Epithelial cell of proximal tubule (primary cell): Measurements from ENCODE around the gene OTOS. TPM values are rescaled to one million over a fixed set of nuclear protein-coding genes. Genes with fewer than 3 reads are reported as not detected.
A peak's percentile ranks its signal among the peaks of the same experiment; 100 is the strongest.

Source experiments
- DNase-seq: peaks from one replicate; pipeline ENCODE4 v3.0.0-alpha.2; 2011; ENCODE audit warnings: low read depth
- H3K4me3 ChIP-seq: 2 replicates; pipeline ENCODE4 v1.5.1; 2011; ENCODE audit warnings: low read depth, mild to moderate bottlenecking, low read length
- total RNA-seq: library from RNA; depleted of rRNA; stranded (reverse); fragments of >200 nt; gene quantifications from 2 replicates; pipeline ENCODE4 v1.2.3, GENCODE V29; 2015
- TF ChIP-seq, protein P1 (sequence below): conservative IDR thresholded peaks from 2 replicates; pipeline ENCODE4 v1.5.1; 2012; ENCODE audit warnings: low read depth, mild to moderate bottlenecking, low read length

The OTOS gene
- total RNA-seq, 1 donor from 2014 or later = not detected

DNA sequence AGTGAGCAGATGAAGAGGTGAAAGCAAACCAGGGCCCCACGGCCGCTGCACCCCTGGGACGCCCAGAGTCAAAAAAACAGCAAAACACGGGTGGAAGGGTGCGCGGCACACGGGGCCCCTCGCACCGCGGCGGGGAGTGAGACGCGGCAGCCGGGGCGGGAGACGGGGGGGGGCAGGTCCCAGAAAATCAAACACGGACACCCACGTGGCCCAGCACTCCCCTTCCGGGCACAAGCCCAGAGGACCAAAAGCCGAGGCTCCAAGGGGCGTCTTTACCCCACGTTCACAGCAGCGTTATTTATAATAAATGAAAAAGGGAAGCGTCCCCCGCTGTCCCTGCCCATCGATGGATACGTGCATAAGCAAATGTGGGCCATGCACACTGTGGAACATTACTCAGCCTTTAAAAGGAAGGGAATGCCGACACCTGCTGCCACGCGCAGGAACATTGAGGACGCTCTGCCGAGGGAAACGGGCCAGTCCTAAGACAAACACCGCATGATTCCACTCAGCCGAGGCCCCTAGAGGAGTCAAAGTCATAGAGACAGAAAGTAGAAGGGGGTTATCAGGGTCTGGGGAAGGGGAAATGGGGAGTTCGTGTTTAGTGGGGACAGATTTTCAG lies 3.7 kb downstream of the OTOS start:
- TF ChIP-seq, protein P1, sequence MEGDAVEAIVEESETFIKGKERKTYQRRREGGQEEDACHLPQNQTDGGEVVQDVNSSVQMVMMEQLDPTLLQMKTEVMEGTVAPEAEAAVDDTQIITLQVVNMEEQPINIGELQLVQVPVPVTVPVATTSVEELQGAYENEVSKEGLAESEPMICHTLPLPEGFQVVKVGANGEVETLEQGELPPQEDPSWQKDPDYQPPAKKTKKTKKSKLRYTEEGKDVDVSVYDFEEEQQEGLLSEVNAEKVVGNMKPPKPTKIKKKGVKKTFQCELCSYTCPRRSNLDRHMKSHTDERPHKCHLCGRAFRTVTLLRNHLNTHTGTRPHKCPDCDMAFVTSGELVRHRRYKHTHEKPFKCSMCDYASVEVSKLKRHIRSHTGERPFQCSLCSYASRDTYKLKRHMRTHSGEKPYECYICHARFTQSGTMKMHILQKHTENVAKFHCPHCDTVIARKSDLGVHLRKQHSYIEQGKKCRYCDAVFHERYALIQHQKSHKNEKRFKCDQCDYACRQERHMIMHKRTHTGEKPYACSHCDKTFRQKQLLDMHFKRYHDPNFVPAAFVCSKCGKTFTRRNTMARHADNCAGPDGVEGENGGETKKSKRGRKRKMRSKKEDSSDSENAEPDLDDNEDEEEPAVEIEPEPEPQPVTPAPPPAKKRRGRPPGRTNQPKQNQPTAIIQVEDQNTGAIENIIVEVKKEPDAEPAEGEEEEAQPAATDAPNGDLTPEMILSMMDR = no peak

DNA sequence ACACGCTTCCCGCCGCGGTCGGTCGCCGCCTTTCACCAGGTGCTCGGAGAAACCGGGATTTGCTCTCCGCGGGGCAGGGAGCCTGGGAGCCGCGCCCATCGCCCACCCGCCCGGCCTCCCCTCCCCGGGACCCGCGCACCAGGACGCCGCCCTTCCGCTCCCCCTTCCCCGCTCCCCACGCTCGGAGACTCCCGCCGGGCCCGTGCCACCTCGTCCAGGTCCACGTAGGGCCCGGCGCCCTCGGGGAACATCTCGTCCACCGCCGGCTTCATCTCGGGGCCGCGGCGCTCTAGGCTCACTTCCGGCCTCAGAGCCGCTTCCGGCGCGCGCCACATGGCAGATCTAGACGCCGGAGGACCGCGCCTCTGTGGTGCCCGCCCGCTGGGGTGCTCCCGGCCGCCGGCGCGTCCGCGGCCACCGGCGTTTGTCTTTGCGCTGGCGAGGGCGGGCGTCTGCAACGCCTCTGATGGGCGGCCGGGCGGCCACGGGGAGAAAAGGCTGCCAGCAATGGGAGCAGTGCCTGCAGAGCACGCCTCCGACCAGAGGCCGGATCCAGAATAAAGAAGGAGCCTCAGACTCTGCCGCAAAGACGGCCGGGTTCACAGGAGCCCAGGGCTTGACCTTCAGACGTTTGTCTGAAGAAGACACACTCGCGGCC lies 4.3 kb downstream of the OTOS start, which contains the start of gene COPS9:
TSS of gene COPS9 (minus strand) at position 293 of the 658 bp plus-strand sequence. CDS start at position 272, 21 bp downstream.
- DNase-seq = peak; percentile 7
- TF ChIP-seq, protein P1 = no peak
- H3K4me3 ChIP-seq = peak within 1 kb of the TSS; percentile 78

More for the DNA sequence above, 3.7 kb downstream of the OTOS start:
- peak overlapping the region; percentile 78 for H3K4me3 ChIP-seq
- DNase-seq = no peak

DNA sequence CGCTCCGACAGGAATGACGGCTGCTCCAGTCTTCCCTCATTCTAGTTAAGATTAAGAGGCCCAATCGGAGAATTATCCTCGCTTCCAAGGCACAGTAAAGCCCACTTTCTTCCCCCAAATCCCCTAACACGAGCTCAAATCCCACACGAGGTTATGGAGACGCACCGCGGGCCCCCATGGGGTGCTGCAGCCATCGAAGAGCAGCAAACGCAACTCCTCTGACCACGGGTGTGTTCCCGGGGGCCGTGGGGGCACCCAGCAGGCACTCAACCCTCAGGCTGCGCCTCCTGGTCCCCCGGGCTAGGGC lies 4.8 kb downstream of the OTOS start:
- TF ChIP-seq, protein P1 = no peak
- DNase-seq = no peak

DNA sequence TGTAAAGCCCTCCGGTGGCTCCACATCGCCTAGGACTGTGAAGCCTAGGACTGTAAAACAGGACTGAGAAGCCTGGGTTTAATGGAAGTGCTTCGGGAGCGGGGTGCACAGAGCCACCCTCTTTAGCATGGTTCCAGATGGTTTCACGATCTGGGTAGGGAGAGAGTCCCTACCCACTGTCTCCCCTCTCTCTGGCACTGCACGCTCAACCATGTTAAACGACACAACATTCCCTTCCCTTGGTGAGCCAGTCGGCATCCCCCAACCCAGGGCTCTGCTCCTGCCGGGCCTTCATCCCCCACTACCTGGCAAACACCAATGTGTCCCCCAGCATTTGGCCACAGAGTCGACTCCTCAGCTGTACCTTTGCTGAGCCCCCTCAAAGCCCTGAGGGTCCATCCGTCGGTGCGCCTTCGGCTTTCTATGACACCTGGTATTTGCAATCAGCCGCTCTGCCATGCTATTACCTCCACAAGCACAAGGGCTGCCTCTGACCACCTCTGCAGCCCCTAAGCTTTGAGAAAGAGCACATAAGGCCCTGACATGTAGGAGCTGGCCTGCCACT lies 5.4 kb downstream of the OTOS start:
- peak overlapping the region; percentile 78 for H3K4me3 ChIP-seq
- TF ChIP-seq, protein P1 = no peak
- no peak for DNase-seq

More for the DNA sequence above, 4.8 kb downstream of the OTOS start:
- H3K4me3 ChIP-seq = peak overlapping the region; percentile 78

DNA sequence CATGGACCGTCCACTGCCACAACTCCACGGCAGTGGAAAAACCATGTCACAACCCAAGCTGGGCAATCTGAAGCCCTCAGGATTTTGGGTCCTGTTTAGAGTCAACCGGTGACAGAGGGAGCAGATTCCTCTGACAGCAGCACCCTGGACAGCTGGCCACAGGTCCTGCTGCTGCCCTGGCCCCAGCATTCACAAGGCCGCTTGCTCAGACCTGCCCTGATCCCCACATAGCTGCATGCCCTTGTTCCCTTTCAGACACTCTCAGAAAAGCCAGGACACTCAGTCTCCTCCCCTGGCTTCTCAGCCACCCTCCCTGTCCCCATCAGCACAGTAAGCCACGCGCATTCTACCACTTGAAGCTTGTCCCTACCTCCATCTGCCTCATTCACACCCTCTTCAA lies 6.0 kb downstream of the OTOS start:
- peak overlapping the region; percentile 78 for H3K4me3 ChIP-seq
- TF ChIP-seq, protein P1 = no peak
- no peak for DNase-seq

DNA sequence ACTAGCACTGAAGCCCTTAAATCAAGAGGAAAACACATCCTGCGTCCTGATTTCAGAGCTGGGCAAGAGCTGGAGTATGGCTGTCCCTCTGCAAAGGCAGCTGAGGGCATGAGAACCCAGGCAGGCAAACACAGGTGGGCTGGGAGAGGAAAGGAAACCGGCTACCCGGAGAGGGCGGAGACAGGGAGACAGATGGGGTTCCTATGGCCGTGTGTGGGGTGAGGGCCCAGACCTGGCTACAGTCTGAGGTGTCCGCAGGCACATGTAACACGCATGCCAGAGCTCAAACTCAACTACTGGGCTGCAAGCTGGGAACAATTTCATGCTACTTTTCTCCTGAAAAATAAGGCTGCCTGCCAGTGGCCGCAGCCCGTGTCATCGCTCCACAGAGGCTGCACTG lies 7.1 kb downstream of the OTOS start:
- TF ChIP-seq, protein P1 = no peak
- no peak for DNase-seq
- no peak overlapping the region for H3K4me3 ChIP-seq

DNA sequence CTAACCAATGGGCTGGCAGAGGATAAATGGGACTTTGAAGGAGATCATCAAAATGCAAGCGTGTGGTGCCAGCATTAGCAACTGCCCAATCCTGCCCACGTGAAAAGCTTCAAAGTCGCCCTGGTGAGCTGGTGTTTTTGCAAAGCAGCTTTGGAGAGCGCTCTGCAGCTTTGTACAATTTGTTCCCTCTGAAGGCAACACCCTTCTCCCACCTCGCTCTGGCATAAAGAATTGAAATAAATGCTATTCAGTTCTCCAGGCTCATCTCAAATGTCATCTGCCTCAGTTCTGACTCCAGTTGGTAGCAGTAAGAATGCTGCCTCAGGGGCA lies 7.8 kb downstream of the OTOS start:
- TF ChIP-seq, protein P1 = no peak
- no peak overlapping the region for H3K4me3 ChIP-seq
- no peak for DNase-seq
